GM21717 (cell line): ENCODE data around the gene DHRS4L2.
A peak's percentile ranks its signal among the peaks of the same experiment; 100 is the strongest.

Source experiments
- ATAC-seq: cut with Tn5 transposase; IDR thresholded peaks from one replicate; pipeline ENCODE4 v1.9.1; 2021; ENCODE audit warnings: mild to moderate bottlenecking, moderate library complexity; ENCODE audit not compliant: unreplicated experiment

DHRS4L2 gene

DNA sequence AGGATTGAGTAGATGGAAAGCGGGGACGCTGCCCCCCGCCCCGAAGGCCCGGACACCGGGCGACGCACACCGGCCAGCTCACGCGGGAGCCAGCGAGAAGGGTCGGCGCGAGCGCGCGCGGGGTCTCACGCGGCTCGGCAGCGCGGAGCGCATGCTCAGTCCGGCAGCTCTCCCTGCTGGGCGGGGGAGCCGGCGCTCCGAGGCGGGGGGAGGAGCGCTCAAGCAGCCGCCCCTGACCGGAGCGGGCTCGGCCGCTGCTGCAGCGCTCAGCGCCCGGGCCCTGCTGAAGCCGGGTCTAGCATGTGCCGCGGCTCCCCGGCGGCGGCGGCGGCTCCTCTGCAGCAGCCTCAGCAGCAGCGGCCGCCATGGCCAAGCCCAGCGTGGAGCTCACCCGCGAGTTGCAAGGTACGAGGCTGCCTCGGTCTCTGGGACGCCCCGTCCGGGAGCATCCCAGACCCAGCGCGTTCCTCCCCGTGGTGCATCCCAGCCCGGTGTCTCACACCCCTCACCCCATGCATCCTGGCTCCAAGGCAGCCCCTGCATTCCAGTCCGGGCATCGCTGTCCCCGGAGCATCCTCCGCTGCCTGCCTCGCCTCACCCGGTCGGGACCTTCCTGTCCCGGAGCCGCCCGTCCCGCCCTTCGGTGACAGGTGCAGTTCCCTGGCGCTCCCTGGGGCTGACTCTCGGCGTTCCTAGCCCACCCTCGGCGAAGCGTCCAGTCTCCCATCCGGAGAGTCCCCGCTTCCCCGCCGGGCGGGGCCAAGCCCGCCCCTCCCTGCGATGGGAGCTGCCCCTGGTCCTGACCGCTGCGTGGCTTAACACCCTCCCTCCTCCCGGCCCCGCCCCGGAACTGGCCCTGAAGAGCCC, 63.3 kb downstream of the DHRS4L2 start, which contains the start of gene CARMIL3:
Gene CARMIL3, plus strand, starts transcription at position 221 of the 867 bp plus-strand sequence. Its CDS starts 145 bp downstream, at position 366.
- ATAC-seq, result peak; percentile 62

DNA sequence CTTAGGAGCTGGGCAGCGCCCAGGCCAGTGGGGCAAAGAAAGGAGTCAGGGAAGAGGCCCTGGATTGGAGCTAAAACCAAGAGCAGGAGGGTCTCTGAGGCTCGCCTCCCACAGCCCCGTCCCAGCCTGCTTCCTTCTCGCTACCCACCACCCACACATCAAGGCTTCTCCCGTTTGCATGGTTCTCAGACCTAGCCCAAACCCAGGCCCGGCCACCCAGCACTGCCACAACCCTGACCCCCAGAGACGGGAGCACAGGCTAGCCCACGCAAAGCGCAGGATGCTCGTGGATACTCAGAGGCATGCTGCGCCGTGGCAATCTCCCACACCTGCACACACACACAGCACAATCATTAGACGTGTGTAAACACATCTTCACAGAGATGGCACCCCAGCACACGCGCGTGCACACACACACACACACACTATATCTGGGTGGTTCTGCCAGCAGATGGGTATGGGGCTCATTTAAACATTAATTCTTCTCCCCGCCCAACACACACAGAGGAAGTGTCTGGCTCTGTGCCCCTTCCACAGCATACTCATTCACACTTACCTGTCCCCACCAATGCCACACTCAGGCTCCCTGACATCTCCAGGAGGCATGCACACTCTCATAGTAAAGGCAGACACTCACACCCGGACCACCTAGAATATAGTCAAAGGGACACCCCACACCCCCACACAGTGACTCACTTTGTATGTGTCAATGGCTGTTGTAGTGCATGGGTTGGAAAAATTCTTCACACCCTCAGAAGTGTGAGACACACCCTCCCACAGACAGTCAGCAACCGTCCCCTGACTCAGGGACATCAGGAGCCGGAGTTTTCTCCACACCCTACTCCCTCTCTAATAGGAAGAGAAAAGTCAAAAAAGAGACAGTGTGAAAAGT, 64.2 kb downstream of the DHRS4L2 start:
- no peak for ATAC-seq

- no peak for ATAC-seq
Measured at GRCh38 chr14:24053548-24054323, 65.0 kb downstream of the DHRS4L2 start.

GRCh38 chr14:24054324-24054641, 65.6 kb downstream of the DHRS4L2 start:
- ATAC-seq, result no peak

DNA sequence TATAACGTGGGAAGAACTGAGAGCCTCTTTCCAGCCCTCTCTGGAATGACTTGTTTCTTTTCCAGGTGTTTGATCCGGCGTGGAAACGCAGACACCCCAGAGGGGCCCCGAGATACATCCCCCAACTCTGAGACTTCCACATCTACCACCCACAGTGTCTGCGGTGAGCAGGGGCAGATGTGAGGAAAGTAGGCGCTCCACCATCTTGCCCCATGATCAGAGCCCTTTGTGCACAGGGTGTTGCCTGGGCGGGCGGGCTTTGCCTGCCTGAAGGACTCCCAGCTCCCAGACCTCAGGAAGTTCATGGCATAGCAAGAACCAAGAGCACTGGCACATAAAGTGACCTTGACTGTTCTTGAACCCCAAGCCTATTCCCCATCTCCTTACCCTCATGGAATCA, 65.9 kb downstream of the DHRS4L2 start:
- no peak for ATAC-seq
